Neural progenitor cell (in vitro differentiated cells): ENCODE data around the gene PACRG. TPM values are rescaled to one million over a fixed set of nuclear protein-coding genes. Genes with fewer than 3 reads are reported as not detected.

Source experiments
- DNase-seq: peaks from one replicate; pipeline ENCODE4 v3.0.0-alpha.2; 2016; ENCODE audit warnings: low spot score
- H2AFZ ChIP-seq: fragments of 200-600 bp; sonication (generic); replicated peaks from 2 replicates; pipeline ENCODE4 v1.6.1; 2016; ENCODE audit warnings: antibody characterized with exemption
- H3F3A ChIP-seq: fragments of 200-600 bp; sonication (generic); 2 replicates; pipeline ENCODE4 v1.6.1; 2016; ENCODE audit warnings: antibody characterized with exemption, low read depth
- H3K27ac ChIP-seq: fragments of 200-600 bp; sonication (generic); 2 replicates; pipeline ENCODE4 v1.5.1; 2016; ENCODE audit warnings: mild to moderate bottlenecking
- H3K27me3 ChIP-seq: fragments of 200-600 bp; sonication (generic); 2 replicates; pipeline ENCODE4 v1.6.1; 2016; ENCODE audit warnings: mild to moderate bottlenecking, moderate library complexity
- H3K36me3 ChIP-seq: fragments of 200-600 bp; sonication (generic); 2 replicates; pipeline ENCODE4 v1.5.1; 2016
- H3K4me1 ChIP-seq: fragments of 200-600 bp; sonication (generic); 2 replicates; pipeline ENCODE4 v1.6.1; 2016; ENCODE audit warnings: mixed run types
- H3K4me2 ChIP-seq: fragments of 200-600 bp; sonication (generic); 2 replicates; pipeline ENCODE4 v1.6.1; 2016
- H3K4me3 ChIP-seq: fragments of 200-600 bp; sonication (generic); 2 replicates; pipeline ENCODE4 v1.5.1; 2016
- H3K79me2 ChIP-seq: fragments of 200-600 bp; sonication (generic); 2 replicates; pipeline ENCODE4 v1.6.1; 2016; ENCODE audit warnings: low read depth
- H3K9ac ChIP-seq: fragments of 200-600 bp; sonication (generic); 2 replicates; pipeline ENCODE4 v1.6.1; 2016
- H3K9me3 ChIP-seq: fragments of 200-600 bp; sonication (generic); 2 replicates; pipeline ENCODE4 v1.5.1; 2016; ENCODE audit warnings: low read depth
- H4K20me1 ChIP-seq: fragments of 200-600 bp; sonication (generic); 2 replicates; pipeline ENCODE4 v1.6.1; 2016; ENCODE audit warnings: low read depth
- H3K27ac Mint-ChIP-seq: 3 replicates; pipeline ENCODE4 v1.8.0; 2021; ENCODE audit warnings: mixed read lengths
- H3K27me3 Mint-ChIP-seq: 2 replicates; pipeline ENCODE4 v1.8.0; 2022; ENCODE audit warnings: low read depth, mild to moderate bottlenecking, inconsistent platforms, moderate library complexity, mixed read lengths; ENCODE audit not compliant: insufficient read depth
- H3K36me3 Mint-ChIP-seq: 3 replicates; pipeline ENCODE4 v1.8.0; 2021; ENCODE audit warnings: mixed read lengths
- H3K4me1 Mint-ChIP-seq: 3 replicates; pipeline ENCODE4 v1.8.0; 2021; ENCODE audit warnings: mixed read lengths
- H3K4me3 Mint-ChIP-seq: 3 replicates; pipeline ENCODE4 v1.8.0; 2021; ENCODE audit warnings: mild to moderate bottlenecking, moderate library complexity, mixed read lengths
- H3K9me3 Mint-ChIP-seq: 3 replicates; pipeline ENCODE4 v1.8.0; 2020; ENCODE audit warnings: mixed read lengths
- EZH2 ChIP-seq: fragments of 200-600 bp; sonication (generic); IDR thresholded peaks from 2 replicates; pipeline ENCODE4 v1.6.1; 2017; ENCODE audit warnings: antibody characterized with exemption, mild to moderate bottlenecking, moderate library complexity
- EZH2phosphoT487 ChIP-seq: fragments of 200-600 bp; sonication (generic); IDR thresholded peaks from 2 replicates; pipeline ENCODE4 v1.6.1; 2017; ENCODE audit warnings: antibody characterized with exemption
- total RNA-seq: library from RNA; depleted of rRNA; stranded (reverse); fragments of >200 nt; gene quantifications from 2 replicates; pipeline ENCODE4 v1.2.3, GENCODE V29; 2015; ENCODE audit warnings: low replicate concordance
- TF ChIP-seq, protein P1 (sequence below): fragments of 200-600 bp; sonication (generic); IDR thresholded peaks from 2 replicates; pipeline ENCODE4 v1.5.1; 2017; ENCODE audit warnings: antibody characterized with exemption, mild to moderate bottlenecking

PACRG gene
- total RNA-seq, 1 donor from 2014 or later = 0.30 TPM

DNA sequence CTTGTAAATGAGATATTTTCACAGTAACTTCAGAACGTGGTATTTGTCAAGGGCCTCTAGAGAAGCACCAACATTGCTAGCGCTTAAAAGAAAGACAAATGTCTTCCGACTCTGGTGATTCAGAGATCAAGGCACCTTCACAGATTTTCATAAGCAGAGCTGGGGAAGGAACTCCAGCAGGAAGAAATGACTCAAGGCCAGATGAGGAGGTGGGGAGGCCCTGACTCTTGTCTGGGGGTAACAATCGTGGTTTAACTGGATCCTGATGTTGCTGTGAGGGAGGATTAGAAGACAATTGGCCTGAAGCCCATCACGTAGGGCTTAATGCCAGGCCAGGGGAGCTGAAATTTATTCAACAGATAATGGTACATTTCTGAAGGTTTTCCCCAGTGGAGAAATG is 563.8 kb downstream of the PACRG start:
- no peak overlapping the region for H2AFZ ChIP-seq
- no peaks in the 10 kb centered on the region for H4K20me1 ChIP-seq
- Mint-ChIP-seq H3K36me3 (no peaks in the 10 kb centered on the region), H3K4me1 (peaks cover 12% of the 10 kb centered on the region), H3K4me3 (no peak overlapping the region), H3K27me3 (peaks cover 2% of the 10 kb centered on the region), H3K27ac (peak overlapping the region; percentile 8), H3K9me3 (peaks cover 5% of the 10 kb centered on the region)
- H3F3A ChIP-seq = no peaks in the 10 kb centered on the region
- no peak overlapping the region for H3K4me2 ChIP-seq
- H3K79me2 ChIP-seq = no peaks in the 10 kb centered on the region
- TF ChIP-seq EZH2phosphoT487 = no peak
- TF ChIP-seq, protein P1, sequence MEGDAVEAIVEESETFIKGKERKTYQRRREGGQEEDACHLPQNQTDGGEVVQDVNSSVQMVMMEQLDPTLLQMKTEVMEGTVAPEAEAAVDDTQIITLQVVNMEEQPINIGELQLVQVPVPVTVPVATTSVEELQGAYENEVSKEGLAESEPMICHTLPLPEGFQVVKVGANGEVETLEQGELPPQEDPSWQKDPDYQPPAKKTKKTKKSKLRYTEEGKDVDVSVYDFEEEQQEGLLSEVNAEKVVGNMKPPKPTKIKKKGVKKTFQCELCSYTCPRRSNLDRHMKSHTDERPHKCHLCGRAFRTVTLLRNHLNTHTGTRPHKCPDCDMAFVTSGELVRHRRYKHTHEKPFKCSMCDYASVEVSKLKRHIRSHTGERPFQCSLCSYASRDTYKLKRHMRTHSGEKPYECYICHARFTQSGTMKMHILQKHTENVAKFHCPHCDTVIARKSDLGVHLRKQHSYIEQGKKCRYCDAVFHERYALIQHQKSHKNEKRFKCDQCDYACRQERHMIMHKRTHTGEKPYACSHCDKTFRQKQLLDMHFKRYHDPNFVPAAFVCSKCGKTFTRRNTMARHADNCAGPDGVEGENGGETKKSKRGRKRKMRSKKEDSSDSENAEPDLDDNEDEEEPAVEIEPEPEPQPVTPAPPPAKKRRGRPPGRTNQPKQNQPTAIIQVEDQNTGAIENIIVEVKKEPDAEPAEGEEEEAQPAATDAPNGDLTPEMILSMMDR = no peak
- TF ChIP-seq EZH2 = no peak
- H3K27me3 ChIP-seq = no peaks in the 10 kb centered on the region
- no peak overlapping the region for H3K4me3 ChIP-seq
- no peaks in the 10 kb centered on the region for H3K4me1 ChIP-seq
- H3K9me3 ChIP-seq = no peaks in the 10 kb centered on the region
- H3K36me3 ChIP-seq = no peaks in the 10 kb centered on the region
- DNase-seq = no peak
- no peak overlapping the region for H3K27ac ChIP-seq
- no peak overlapping the region for H3K9ac ChIP-seq

DNA sequence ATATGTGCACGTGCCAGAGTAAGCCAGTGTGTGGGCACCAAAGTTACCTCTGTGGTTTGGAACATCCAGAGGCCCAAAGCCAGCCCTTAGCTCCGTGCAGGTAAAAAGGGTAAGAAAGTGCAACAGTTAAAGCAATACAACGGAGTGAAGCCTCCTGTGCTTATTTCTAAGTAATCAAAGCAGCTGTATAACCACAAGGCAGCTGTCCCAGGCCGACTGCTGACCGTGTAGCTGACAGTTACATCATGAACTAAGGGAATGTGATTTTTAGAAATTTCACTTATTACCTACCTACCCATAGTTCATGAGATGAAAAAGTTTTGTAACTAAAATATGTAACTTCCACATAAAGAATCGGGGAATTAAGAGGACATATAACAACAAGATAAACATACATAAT is 565.5 kb downstream of the PACRG start:
- Histone ChIP-seq H3K27ac (no peak overlapping the region), H3K9me3 (no peaks in the 10 kb centered on the region), H3K27me3 (no peaks in the 10 kb centered on the region), H3K4me2 (no peak overlapping the region), H3K4me1 (no peaks in the 10 kb centered on the region), H3K4me3 (no peak overlapping the region), H3K79me2 (no peaks in the 10 kb centered on the region), H3K36me3 (no peaks in the 10 kb centered on the region), H3K9ac (no peak overlapping the region), H3F3A (no peaks in the 10 kb centered on the region), H2AFZ (peak overlapping the region; percentile 48), H4K20me1 (no peaks in the 10 kb centered on the region)
- Mint-ChIP-seq H3K9me3 (peaks cover 5% of the 10 kb centered on the region), H3K36me3 (no peaks in the 10 kb centered on the region), H3K27ac (no peak overlapping the region), H3K4me1 (peaks cover 25% of the 10 kb centered on the region), H3K27me3 (peaks cover 4% of the 10 kb centered on the region), H3K4me3 (no peak overlapping the region)
- TF ChIP-seq EZH2phosphoT487 = no peak
- TF ChIP-seq EZH2 = no peak
- TF ChIP-seq, protein P1 = no peak
- no peak for DNase-seq

DNA sequence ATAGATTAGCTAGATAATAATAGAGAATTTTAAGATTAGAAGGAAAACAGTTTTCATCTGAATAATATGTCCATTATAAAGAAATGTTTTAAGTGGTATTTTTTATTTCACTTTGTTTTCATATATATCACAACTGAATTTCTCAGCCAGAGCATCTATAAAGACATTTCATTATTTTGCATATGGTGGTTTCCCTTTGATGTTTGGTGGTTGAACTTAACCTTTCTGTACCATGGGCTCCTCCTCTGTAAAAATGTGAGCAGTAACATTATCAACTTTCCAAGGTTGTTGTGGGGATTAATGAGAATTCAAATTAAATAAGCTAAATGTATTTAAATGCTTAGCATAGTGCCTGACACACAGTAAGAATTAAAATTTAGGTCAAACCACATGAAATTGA is 567.0 kb downstream of the PACRG start:
- Histone ChIP-seq H4K20me1 (no peaks in the 10 kb centered on the region), H3F3A (no peaks in the 10 kb centered on the region), H2AFZ (no peak overlapping the region), H3K4me2 (no peak overlapping the region), H3K36me3 (no peaks in the 10 kb centered on the region), H3K4me1 (no peaks in the 10 kb centered on the region), H3K9me3 (no peaks in the 10 kb centered on the region), H3K27ac (no peak overlapping the region), H3K4me3 (no peak overlapping the region), H3K27me3 (no peaks in the 10 kb centered on the region), H3K9ac (no peak overlapping the region), H3K79me2 (no peaks in the 10 kb centered on the region)
- TF ChIP-seq EZH2phosphoT487 = no peak
- TF ChIP-seq EZH2 = no peak
- TF ChIP-seq, protein P1 = no peak
- peaks cover 4% of the 10 kb centered on the region for H3K27me3 Mint-ChIP-seq
- no peak for DNase-seq
- no peaks in the 10 kb centered on the region for H3K36me3 Mint-ChIP-seq
- H3K4me3 Mint-ChIP-seq = no peak overlapping the region
- H3K9me3 Mint-ChIP-seq = peaks cover 5% of the 10 kb centered on the region
- H3K4me1 Mint-ChIP-seq = peaks cover 20% of the 10 kb centered on the region
- no peak overlapping the region for H3K27ac Mint-ChIP-seq
